ENCODE data around the gene VTI1A.
"Not testable (repeated sequence)": the region's sequence is repeated elsewhere in the genome, so short reads cannot be mapped to it uniquely, and the experiment has no call there.

VTI1A gene

GRCh38 chr10:112509558-112510291, 62.7 kb downstream of the VTI1A start:
- peak; percentile 57 for DNase-seq

- DNase-seq, result no peak
Measured at GRCh38 chr10:112510384-112510783, 63.4 kb downstream of the VTI1A start.

- no peak for DNase-seq
Measured at GRCh38 chr10:112512294-112512693, 65.3 kb downstream of the VTI1A start.

GRCh38 chr10:112515126-112515525, 68.1 kb downstream of the VTI1A start:
- DNase-seq, result no peak

- DNase-seq, result no peak
Measured at GRCh38 chr10:112515852-112516251, 68.8 kb downstream of the VTI1A start.

- peak; percentile 25 for DNase-seq
Measured at GRCh38 chr10:112517451-112517862, 70.4 kb downstream of the VTI1A start.

- DNase-seq, result peak; percentile 22
Measured at GRCh38 chr10:112519133-112519761, 72.2 kb downstream of the VTI1A start.

GRCh38 chr10:112520914-112521313, 73.9 kb downstream of the VTI1A start:
- DNase-seq, result no peak

GRCh38 chr10:112524641-112525040, 77.6 kb downstream of the VTI1A start:
- no peak for DNase-seq

- no peak for DNase-seq
Measured at GRCh38 chr10:112525200-112525599, 78.2 kb downstream of the VTI1A start.

- no peak for DNase-seq
Measured at GRCh38 chr10:112526139-112526538, 79.1 kb downstream of the VTI1A start.

- DNase-seq, result no peak
Measured at GRCh38 chr10:112526906-112527305, 79.9 kb downstream of the VTI1A start.

GRCh38 chr10:112528235-112528634, 81.2 kb downstream of the VTI1A start:
- no peak for DNase-seq

GRCh38 chr10:112531421-112531820, 84.4 kb downstream of the VTI1A start:
- no peak for DNase-seq

- no peak for DNase-seq
Measured at GRCh38 chr10:112532189-112532588, 85.2 kb downstream of the VTI1A start.

GRCh38 chr10:112532956-112533355, 85.9 kb downstream of the VTI1A start:
- no peak for DNase-seq

GRCh38 chr10:112533916-112534315, 86.9 kb downstream of the VTI1A start:
- DNase-seq, result peak; percentile 14

- DNase-seq, result peak; percentile 68
Measured at GRCh38 chr10:112535531-112535951, 88.5 kb downstream of the VTI1A start.

- no peak for DNase-seq
Measured at GRCh38 chr10:112536663-112537062, 89.6 kb downstream of the VTI1A start.

- DNase-seq, result no peak
Measured at GRCh38 chr10:112538168-112538567, 91.2 kb downstream of the VTI1A start.

GRCh38 chr10:112539340-112539739, 92.3 kb downstream of the VTI1A start:
- DNase-seq, result no peak

GRCh38 chr10:112542823-112543222, 95.8 kb downstream of the VTI1A start:
- DNase-seq, result not testable (repeated sequence)

- DNase-seq, result no peak
Measured at GRCh38 chr10:112546474-112546873, 99.5 kb downstream of the VTI1A start.

GRCh38 chr10:112548535-112549276, 101.7 kb downstream of the VTI1A start:
- no peak for DNase-seq
